Stomach (tissue), 9 donors: Measurements from ENCODE around the gene ACAT1. TPM values are rescaled to one million over a fixed set of nuclear protein-coding genes. Genes with fewer than 3 reads are reported as not detected.
A peak's percentile ranks its signal among the peaks of the same experiment; 100 is the strongest.

ENCODE experiments used
- DNase-seq, 2 donors: peaks; one replicate each; pipeline versions ENCODE4 v3.0.0 to v3.0.0-alpha.2; 2013 to 2019
- H3K27ac ChIP-seq, 5 donors: fragments of 200-600 bp in 4 of 5; sonication (generic) in 4 of 5; one replicate each; pipeline ENCODE4 v1.5.1; 2013 to 2019; ENCODE audit warnings: mild to moderate bottlenecking in 1 of 5, moderate library complexity in 1 of 5
- H3K27me3 ChIP-seq, 3 donors: fragments of 200-600 bp; sonication (generic); one replicate each; pipeline ENCODE4 v1.5.1; 2017 to 2019; ENCODE audit warnings: mixed run types in 1 of 3
- H3K36me3 ChIP-seq, 4 donors: fragments of 200-600 bp; sonication (generic); 1 replicate in 3 of 4; 2 replicates in 1 of 4; pipeline ENCODE4 v1.5.1; 2016 to 2019
- H3K4me1 ChIP-seq, 4 donors: fragments of 200-600 bp; sonication (generic); one replicate each; pipeline ENCODE4 v1.5.1; 2016 to 2019
- H3K4me3 ChIP-seq, 4 donors: fragments of 200-600 bp; sonication (generic) in 3 of 4; one replicate each; pipeline ENCODE4 v1.5.1; 2016 to 2019; ENCODE audit warnings: mild to moderate bottlenecking in 1 of 4
- H3K9me3 ChIP-seq, 4 donors: fragments of 200-600 bp; sonication (generic); one replicate each; pipeline ENCODE4 v1.5.1; 2016 to 2019
- CTCF ChIP-seq, 7 experiments: fragments of 450-650 bp in 4 of 7; fragments of 200-600 bp in 3 of 7; sonication (generic) in 3 of 7; IDR thresholded peaks; one replicate each; pipeline ENCODE4 v1.5.1; 2016 to 2019; ENCODE audit warnings: antibody characterized with exemption in 7 of 7, control low read depth in 2 of 7, mild to moderate bottlenecking in 1 of 7
- EP300 ChIP-seq: sonication (generic); formaldehyde crosslinking; IDR thresholded peaks from one replicate; pipeline ENCODE4 v1.6.1; 2017; ENCODE audit warnings: antibody characterized with exemption
- POLR2A ChIP-seq, 4 donors: fragments of 450-650 bp; IDR thresholded peaks; one replicate each; pipeline ENCODE4 v1.6.1; 2016; ENCODE audit warnings: antibody characterized with exemption in 4 of 4, control low read depth in 2 of 4, mild to moderate bottlenecking in 1 of 4, moderate library complexity in 1 of 4
- POLR2AphosphoS5 ChIP-seq, 3 donors: sonication (generic); formaldehyde crosslinking; IDR thresholded peaks; one replicate each; pipeline ENCODE4 v1.6.1; 2016; ENCODE audit warnings: antibody characterized with exemption in 3 of 3
- WGBS, 5 donors: extraction: QIAGEN DNeasy Blood & Tissue Kit in 3 of 5; methylation state at CpG; one replicate each; pipeline versions ENCODE4 v1.1.5 to v1.1.7; 2013 to 2018; 5-methylcytosine and 5-hydroxymethylcytosine counted together
- intact Hi-C: fragments of 100-400 bp; cut with DNase I; formaldehyde crosslinking; loops from one replicate; pipeline ENCODE4 v1.15.1; 2023; ENCODE audit warnings: low total_unique reads
- polyA plus RNA-seq, 3 donors: library from polyadenylated mRNA; stranded (reverse); fragments of 200-250 nt; gene quantifications; one replicate each; pipeline ENCODE4 v1.2.3, GENCODE V29; 2013
- small RNA-seq, 4 donors: library from RNA; depleted of rRNA; stranded (forward); fragments of <200 nt; gene quantifications; one replicate each; pipeline ENCODE3, GENCODE V24; 2016
- total RNA-seq, 5 donors: library from RNA; depleted of rRNA; stranded (reverse); fragments of >200 nt; gene quantifications; one replicate each; pipeline versions ENCODE4 v1.1.0 to v1.2.3, GENCODE V29; 2014 to 2016
- donor health status: healthy with polysubstance abuse.
- donor health status: Bipolar disorder and iron deficiency.
- donor health status: healthy.

ACAT1 gene
- total and polyA plus RNA-seq, 8 donors = 24.1 to 162 (median 80.8) TPM

GRCh38 chr11:108170184-108170583 is 48.8 kb downstream of the ACAT1 start:
- Histone ChIP-seq H3K4me3 (no peak overlapping the region), H3K27ac (peak overlapping the region in 1 of 5 donors; percentile 9), H3K9me3 (no peaks in the 10 kb centered on the region), H3K4me1 (no peaks in the 10 kb centered on the region), H3K36me3 (peaks cover 18 to 84% (median 80%) of the 10 kb centered on the region in 4 donors), H3K27me3 (no peaks in the 10 kb centered on the region)
- DNase-seq = no peak
- TF ChIP-seq POLR2AphosphoS5 (IDR thresholded peaks at IDR 0.05) (no peak), EP300 (no peak), POLR2A (IDR thresholded peaks at IDR 0.05) (no peak), CTCF (IDR thresholded peaks at IDR 0.05) (no peak)
- intact Hi-C loops = no loop called here
- WGBS, 5 donors = 75 to 82% (median 76%) methylated on average over 2 of the region's 2 CpGs

- TF ChIP-seq POLR2A (IDR thresholded peaks at IDR 0.05) = no peak
- no peak for TF ChIP-seq POLR2AphosphoS5 (IDR thresholded peaks at IDR 0.05)
- Histone ChIP-seq H3K27me3 (no peaks in the 10 kb centered on the region), H3K36me3 (peaks cover 11 to 96% (median 93%) of the 10 kb centered on the region in 4 donors), H3K4me3 (no peak overlapping the region), H3K9me3 (no peaks in the 10 kb centered on the region), H3K27ac (no peak overlapping the region), H3K4me1 (no peaks in the 10 kb centered on the region)
- no peak for DNase-seq
- WGBS, 5 donors = 74 to 95% (median 85%) methylated on average over 5 of the region's 5 CpGs
- intact Hi-C loops = no loop called here
Observed at GRCh38 chr11:108177570-108177969, 56.2 kb downstream of the ACAT1 start.

- Histone ChIP-seq H3K4me3 (no peak overlapping the region), H3K4me1 (peaks cover 0 to 10% (median 2%) of the 10 kb centered on the region in 4 donors), H3K27ac (no peak overlapping the region), H3K27me3 (no peaks in the 10 kb centered on the region), H3K36me3 (peaks cover 12 to 83% (median 79%) of the 10 kb centered on the region in 4 donors), H3K9me3 (no peaks in the 10 kb centered on the region)
- intact Hi-C loops = no loop called here
- TF ChIP-seq POLR2A (IDR thresholded peaks at IDR 0.05) (no peak), POLR2AphosphoS5 (IDR thresholded peaks at IDR 0.05) (no peak), CTCF (IDR thresholded peaks at IDR 0.05) (no peak), EP300 (no peak)
- no peak for DNase-seq
Observed at GRCh38 chr11:108193725-108194124, 72.4 kb downstream of the ACAT1 start.

- Histone ChIP-seq H3K27me3 (no peaks in the 10 kb centered on the region), H3K9me3 (no peaks in the 10 kb centered on the region), H3K4me3 (no peak overlapping the region), H3K27ac (no peak overlapping the region), H3K36me3 (peaks cover 8 to 62% (median 57%) of the 10 kb centered on the region in 4 donors), H3K4me1 (peaks cover 0 to 19% (median 8%) of the 10 kb centered on the region in 4 donors)
- intact Hi-C loops = no loop called here
- WGBS, 5 donors = 77 to 91% (median 88%) methylated on average over 3 of the region's 3 CpGs
- DNase-seq = no peak
- TF ChIP-seq EP300 (no peak), POLR2AphosphoS5 (IDR thresholded peaks at IDR 0.05) (no peak), POLR2A (IDR thresholded peaks at IDR 0.05) (no peak), CTCF (IDR thresholded peaks at IDR 0.05) (no peak)
Observed at GRCh38 chr11:108196901-108197300, 75.5 kb downstream of the ACAT1 start.

Small RNA genes within 50 kb of the gene (small RNA-seq; reads per million reads assigned to genes)
- 0 reads per million in 4 donors for gene RF00019

Other genes starting within 250 kb of the ACAT1 start
- 1 to 10 TPM in 1 of 5 donors, under 1 TPM in 1, not detected in 3; 0.73 to 3.2 TPM for gene RAB39A, start 193.1 kb upstream of the ACAT1 start, total RNA-seq
- under 1 TPM in 2 of 3 donors, not detected in 1; 0.18 to 0.62 TPM for gene RAB39A, start 193.1 kb upstream of the ACAT1 start, polyA plus RNA-seq
- 10 to 100 TPM; 24.0 to 98.0 (median 49.1) TPM for gene CUL5, start 112.7 kb upstream of the ACAT1 start, total RNA-seq
- gene CUL5, start 112.7 kb upstream of the ACAT1 start, polyA plus RNA-seq = 1 to 10 TPM; 5.0 to 9.5 (median 5.1) TPM
- 10 to 100 TPM in 4 of 5 donors, 1 to 10 TPM in 1; 4.6 to 36.6 (median 19.0) TPM for gene NPAT, start 101.1 kb downstream of the ACAT1 start, total RNA-seq
- 1 to 10 TPM; 2.1 to 3.5 (median 2.1) TPM for gene NPAT, start 101.1 kb downstream of the ACAT1 start, polyA plus RNA-seq
- gene ATM, start 101.5 kb downstream of the ACAT1 start, total RNA-seq = 100 to 1,000 TPM; 110 to 518 (median 124) TPM
- 10 to 100 TPM in 1 of 3 donors, 1 to 10 TPM in 2; 3.1 to 11.3 (median 9.0) TPM for gene ATM, start 101.5 kb downstream of the ACAT1 start, polyA plus RNA-seq